A549 (cell line): ENCODE measurements around the gene TC2N. TPM values are rescaled to one million over a fixed set of nuclear protein-coding genes. Genes with fewer than 3 reads are reported as not detected.

Experiments used
- ATAC-seq, 2 experiments: fragments of 200-7000 bp in 1 of 2; fragments of >200 bp in 1 of 2; cut with Nextera tagmentation in 1 of 2; cut with Tn5 transposase in 1 of 2; 3 replicates each; pipeline versions ENCODE4 v1.8.0 to v1.9.1; 2018 to 2020; ENCODE audit warnings: mild to moderate bottlenecking in 1 of 2, moderate library complexity in 1 of 2
- CTCF ChIA-PET: fragments of 300-600 bp; sonication (Branson Sonifier 250); formaldehyde crosslinking; extraction: SDS; loops from one replicate; lab custom pipeline; 2021; ENCODE audit warnings: antibody characterized with exemption, inconsistent platforms; lab: Yijun Ruan, JAX
- POLR2A ChIA-PET: fragments of 350-600 bp; formaldehyde crosslinking; extraction: SDS; loops from one replicate; lab custom pipeline; 2021; ENCODE audit warnings: antibody characterized with exemption, inconsistent platforms; lab: Yijun Ruan, JAX
- DNase-seq, 2 experiments: peaks; one replicate each; pipeline versions ENCODE4 v3.0.0 to v3.0.0-alpha.2; 2011 to 2016; ENCODE audit warnings: low read depth in 1 of 2, low spot score in 1 of 2
- FAIRE-seq: peaks from 2 replicates; lab custom pipeline; 2011; peaks lifted over from hg19 to GRCh38; lab: Jason Lieb, UNC
- H3K27ac ChIP-seq, 2 experiments: fragments of >200 bp; sonication (Bioruptor Twin); formaldehyde crosslinking; 3 replicates each; pipeline ENCODE4 v1.5.1; 2016 to 2017
- H3K4me1 ChIP-seq: fragments of >200 bp; sonication (Bioruptor Twin); formaldehyde crosslinking; 3 replicates; pipeline ENCODE4 v1.6.1; 2016
- H3K4me2 ChIP-seq: fragments of >200 bp; sonication (Bioruptor Twin); formaldehyde crosslinking; 3 replicates; pipeline ENCODE4 v1.6.1; 2016
- H3K4me3 ChIP-seq: fragments of >200 bp; sonication (Bioruptor Twin); formaldehyde crosslinking; 3 replicates; pipeline ENCODE4 v1.5.1; 2016
- H3K9me3 ChIP-seq: fragments of >200 bp; sonication (Bioruptor Twin); formaldehyde crosslinking; 3 replicates; pipeline ENCODE4 v1.6.1; 2016
- BHLHE40 ChIP-seq: IDR thresholded peaks from 2 replicates; pipeline ENCODE4 v1.6.1; 2012; ENCODE audit warnings: low read depth, low read length, inconsistent platforms
- EHF ChIP-seq: fragments of 250-450 bp; sonication (Bioruptor Pico); IDR thresholded peaks from 2 replicates; pipeline ENCODE4 v1.5.0; 2020; ENCODE audit warnings: mild to moderate bottlenecking
- EHMT2 ChIP-seq: fragments of 200-600 bp; sonication (generic); IDR thresholded peaks from 2 replicates; pipeline ENCODE4 v1.6.1; 2016; ENCODE audit warnings: antibody characterized with exemption, low read depth, mild to moderate bottlenecking, moderate library complexity
- FOSB ChIP-seq: fragments of 250-450 bp; sonication (Bioruptor Pico); IDR thresholded peaks from 2 replicates; pipeline ENCODE4 v1.5.0; 2020; ENCODE audit warnings: mild to moderate bottlenecking, moderate library complexity
- FOXS1 ChIP-seq: fragments of 250-450 bp; sonication (Bioruptor Pico); IDR thresholded peaks from 2 replicates; pipeline ENCODE4 v1.5.0; 2020; ENCODE audit warnings: mild to moderate bottlenecking, moderate library complexity
- GATA3 ChIP-seq: IDR thresholded peaks from 2 replicates; pipeline ENCODE4 v1.6.1; 2012; ENCODE audit warnings: borderline replicate concordance
- HDAC2 ChIP-seq: fragments of 200-600 bp; sonication (generic); IDR thresholded peaks from 2 replicates; pipeline ENCODE4 v1.6.1; 2016
- HOXB5 ChIP-seq: fragments of 250-450 bp; sonication (Bioruptor Pico); IDR thresholded peaks from 2 replicates; pipeline ENCODE4 v1.5.0; 2020; ENCODE audit warnings: mild to moderate bottlenecking, moderate library complexity
- JUN ChIP-seq, 2 experiments: fragments of >200 bp; sonication (Bioruptor Twin); formaldehyde crosslinking; IDR thresholded peaks; 2 replicates in 1 of 2; 3 replicates in 1 of 2; pipeline ENCODE4 v1.6.1; 2016 to 2017
- JUNB ChIP-seq: fragments of >200 bp; sonication (Bioruptor Twin); formaldehyde crosslinking; IDR thresholded peaks from 2 replicates; pipeline ENCODE4 v1.6.1; 2016
- MYC ChIP-seq: IDR thresholded peaks from 2 replicates; pipeline ENCODE4 v1.6.1; 2012; ENCODE audit warnings: mild to moderate bottlenecking, inconsistent platforms, low read length, improper control_type of control experiment, borderline replicate concordance
- NFE2L2 ChIP-seq: fragments of 150-350 bp; conservative IDR thresholded peaks from 2 replicates; pipeline ENCODE4 v1.6.1; 2014; ENCODE audit warnings: low read length
- NPAS2 ChIP-seq: fragments of 250-450 bp; sonication (Bioruptor Pico); IDR thresholded peaks from 2 replicates; pipeline ENCODE4 v1.8.0; 2022; ENCODE audit warnings: mild to moderate bottlenecking, moderate library complexity, borderline replicate concordance
- RAD21 ChIP-seq, 2 experiments: fragments of >200 bp in 1 of 2; sonication (Bioruptor Twin) in 1 of 2; formaldehyde crosslinking in 1 of 2; IDR thresholded peaks in 1 of 2; conservative IDR thresholded peaks in 1 of 2; 2 replicates in 1 of 2; 3 replicates in 1 of 2; pipeline ENCODE4 v1.6.1; 2012 to 2018; ENCODE audit warnings: inconsistent platforms in 1 of 2
- RFX5 ChIP-seq: fragments of 450-650 bp; IDR thresholded peaks from 2 replicates; pipeline ENCODE4 v1.7.1; 2014; ENCODE audit warnings: antibody characterized with exemption, mild to moderate bottlenecking, moderate library complexity
- TFCP2L1 ChIP-seq: fragments of 250-450 bp; sonication (Bioruptor Pico); IDR thresholded peaks from 2 replicates; pipeline ENCODE4 v1.5.0; 2021; ENCODE audit warnings: mild to moderate bottlenecking
- ZC3H11A ChIP-seq: fragments of 450-650 bp; IDR thresholded peaks from 2 replicates; pipeline ENCODE4 v1.6.1; 2014; ENCODE audit warnings: antibody characterized with exemption, mild to moderate bottlenecking
- ZFP36 ChIP-seq: fragments of 450-650 bp; IDR thresholded peaks from 2 replicates; pipeline ENCODE4 v1.6.1; 2014; ENCODE audit warnings: borderline replicate concordance; ENCODE audit not compliant: partially characterized antibody
- WGBS: methylation state at CpG from one replicate; pipeline ENCODE4 v1.1.6; 2017; ENCODE audit errors: missing lambda C conversion rate; 5-methylcytosine and 5-hydroxymethylcytosine counted together
- polyA plus RNA-seq, 4 experiments: library from polyadenylated mRNA; depleted of rRNA in 3 of 4; stranded (reverse); fragments of >200 nt; fragmentation: RNase III in 1 of 4; extraction: RNeasy Plus Mini Kit Qiagen cat#74134 plus additional on column Dnase treatment in 1 of 4; gene quantifications; 2 replicates in 3 of 4; 3 replicates in 1 of 4; pipeline ENCODE4 v1.2.3, GENCODE V29; 2011 to 2017
- TF ChIP-seq, protein P1 (sequence below): IDR thresholded peaks from 2 replicates; pipeline ENCODE4 v1.6.1; 2012
- TF ChIP-seq, protein P2 (sequence below): fragments of 250-450 bp; sonication (Bioruptor Pico); IDR thresholded peaks from 2 replicates; pipeline ENCODE4 v1.5.0; 2021; ENCODE audit warnings: mild to moderate bottlenecking, moderate library complexity, borderline replicate concordance
- TF ChIP-seq, protein P3 (sequence below): fragments of 450-650 bp; IDR thresholded peaks from 2 replicates; pipeline ENCODE4 v1.6.1; 2014; ENCODE audit warnings: antibody characterized with exemption
- TF ChIP-seq, protein P4 (sequence below): fragments of 250-450 bp; sonication (Bioruptor Pico); IDR thresholded peaks from 2 replicates; pipeline ENCODE4 v1.5.0; 2020; ENCODE audit warnings: low read depth, mild to moderate bottlenecking, moderate library complexity
- TF ChIP-seq, protein P5 (sequence below): fragments of >200 bp; sonication (Bioruptor Twin); formaldehyde crosslinking; IDR thresholded peaks from 3 replicates; pipeline ENCODE4 v1.6.1; 2016
- TF ChIP-seq, protein P6 (sequence below): IDR thresholded peaks from 2 replicates; pipeline ENCODE4 v1.6.1; 2012
- TF ChIP-seq, protein P7 (sequence below): fragments of >200 bp; sonication (Bioruptor Twin); formaldehyde crosslinking; IDR thresholded peaks from 3 replicates; pipeline ENCODE4 v1.5.1; 2016
- TF ChIP-seq, protein P8 (sequence below): fragments of 200-600 bp; sonication (generic); IDR thresholded peaks from 2 replicates; pipeline ENCODE4 v1.6.1; 2016; ENCODE audit warnings: antibody characterized with exemption, mild to moderate bottlenecking, moderate library complexity

TC2N gene
- polyA plus RNA-seq, 2 of the 4 experiments (the other 2 are of a cell fraction), result 0.43 to 5.5 TPM

DNA sequence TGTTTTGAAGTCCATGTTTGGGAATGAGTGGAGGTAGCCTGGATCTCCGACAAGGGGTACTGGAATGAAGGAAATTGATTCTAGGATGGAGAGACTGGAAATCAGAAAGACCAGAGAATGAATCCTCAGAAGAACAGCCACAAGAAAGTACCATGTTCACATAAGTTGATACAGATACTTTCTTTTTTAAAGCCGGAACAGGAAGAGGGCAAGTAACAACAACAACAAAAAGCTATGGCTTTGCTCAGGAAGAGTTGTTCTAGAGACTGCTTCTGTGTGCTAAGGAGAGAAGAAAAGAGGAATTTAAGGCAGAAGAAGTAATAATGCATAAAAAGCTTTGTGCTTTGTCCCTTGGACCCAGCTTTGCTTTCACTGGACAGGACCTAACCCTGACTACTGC lies 6.2 kb downstream of the TC2N start:
- H3K4me2 ChIP-seq, result no peak overlapping the region
- DNase-seq (no peak), ATAC-seq (no peak), FAIRE-seq (no peak)
- CTCF ChIA-PET, result interaction anchor here (0.7 to 2.4 kb wide), 3 partner anchors 11 to 211 kb away, joined by 3 to 8 read pairs (median 5); no protein-coding TSS in a partner anchor
- no peak overlapping the region for H3K4me3 ChIP-seq
- 78% methylated on average over 2 of the region's 2 CpGs for WGBS
- TF ChIP-seq, protein P1, sequence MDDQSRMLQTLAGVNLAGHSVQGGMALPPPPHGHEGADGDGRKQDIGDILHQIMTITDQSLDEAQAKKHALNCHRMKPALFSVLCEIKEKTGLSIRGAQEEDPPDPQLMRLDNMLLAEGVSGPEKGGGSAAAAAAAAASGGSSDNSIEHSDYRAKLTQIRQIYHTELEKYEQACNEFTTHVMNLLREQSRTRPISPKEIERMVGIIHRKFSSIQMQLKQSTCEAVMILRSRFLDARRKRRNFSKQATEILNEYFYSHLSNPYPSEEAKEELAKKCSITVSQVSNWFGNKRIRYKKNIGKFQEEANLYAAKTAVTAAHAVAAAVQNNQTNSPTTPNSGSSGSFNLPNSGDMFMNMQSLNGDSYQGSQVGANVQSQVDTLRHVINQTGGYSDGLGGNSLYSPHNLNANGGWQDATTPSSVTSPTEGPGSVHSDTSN, result no peak
- TF ChIP-seq, protein P2, sequence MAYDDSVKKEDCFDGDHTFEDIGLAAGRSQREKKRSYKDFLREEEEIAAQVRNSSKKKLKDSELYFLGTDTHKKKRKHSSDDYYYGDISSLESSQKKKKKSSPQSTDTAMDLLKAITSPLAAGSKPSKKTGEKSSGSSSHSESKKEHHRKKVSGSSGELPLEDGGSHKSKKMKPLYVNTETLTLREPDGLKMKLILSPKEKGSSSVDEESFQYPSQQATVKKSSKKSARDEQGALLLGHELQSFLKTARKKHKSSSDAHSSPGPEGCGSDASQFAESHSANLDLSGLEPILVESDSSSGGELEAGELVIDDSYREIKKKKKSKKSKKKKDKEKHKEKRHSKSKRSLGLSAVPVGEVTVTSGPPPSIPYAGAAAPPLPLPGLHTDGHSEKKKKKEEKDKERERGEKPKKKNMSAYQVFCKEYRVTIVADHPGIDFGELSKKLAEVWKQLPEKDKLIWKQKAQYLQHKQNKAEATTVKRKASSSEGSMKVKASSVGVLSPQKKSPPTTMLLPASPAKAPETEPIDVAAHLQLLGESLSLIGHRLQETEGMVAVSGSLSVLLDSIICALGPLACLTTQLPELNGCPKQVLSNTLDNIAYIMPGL (CRISPR knock-in tag), result no peak
- TF ChIP-seq, protein P3, sequence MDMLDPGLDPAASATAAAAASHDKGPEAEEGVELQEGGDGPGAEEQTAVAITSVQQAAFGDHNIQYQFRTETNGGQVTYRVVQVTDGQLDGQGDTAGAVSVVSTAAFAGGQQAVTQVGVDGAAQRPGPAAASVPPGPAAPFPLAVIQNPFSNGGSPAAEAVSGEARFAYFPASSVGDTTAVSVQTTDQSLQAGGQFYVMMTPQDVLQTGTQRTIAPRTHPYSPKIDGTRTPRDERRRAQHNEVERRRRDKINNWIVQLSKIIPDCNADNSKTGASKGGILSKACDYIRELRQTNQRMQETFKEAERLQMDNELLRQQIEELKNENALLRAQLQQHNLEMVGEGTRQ, result no peak
- TF ChIP-seq ZFP36 (no peak), FOSB (CRISPR knock-in tag) (no peak), FOXS1 (CRISPR knock-in tag) (no peak), HDAC2 (no peak), JUNB (no peak), EHF (CRISPR knock-in tag) (no peak), NFE2L2 (no peak), RAD21 (conservative IDR thresholded peaks at IDR 0.05 in 1 of 2, IDR thresholded peaks at IDR 0.05 in 1 of 2) (no peak), BHLHE40 (no peak), GATA3 (no peak), RFX5 (no peak), JUN (IDR thresholded peaks at IDR 0.05) (no peak), MYC (no peak), ZC3H11A (no peak)
- TF ChIP-seq, protein P4, sequence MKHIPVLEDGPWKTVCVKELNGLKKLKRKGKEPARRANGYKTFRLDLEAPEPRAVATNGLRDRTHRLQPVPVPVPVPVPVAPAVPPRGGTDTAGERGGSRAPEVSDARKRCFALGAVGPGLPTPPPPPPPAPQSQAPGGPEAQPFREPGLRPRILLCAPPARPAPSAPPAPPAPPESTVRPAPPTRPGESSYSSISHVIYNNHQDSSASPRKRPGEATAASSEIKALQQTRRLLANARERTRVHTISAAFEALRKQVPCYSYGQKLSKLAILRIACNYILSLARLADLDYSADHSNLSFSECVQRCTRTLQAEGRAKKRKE (CRISPR knock-in tag), result no peak
- TF ChIP-seq, protein P5, sequence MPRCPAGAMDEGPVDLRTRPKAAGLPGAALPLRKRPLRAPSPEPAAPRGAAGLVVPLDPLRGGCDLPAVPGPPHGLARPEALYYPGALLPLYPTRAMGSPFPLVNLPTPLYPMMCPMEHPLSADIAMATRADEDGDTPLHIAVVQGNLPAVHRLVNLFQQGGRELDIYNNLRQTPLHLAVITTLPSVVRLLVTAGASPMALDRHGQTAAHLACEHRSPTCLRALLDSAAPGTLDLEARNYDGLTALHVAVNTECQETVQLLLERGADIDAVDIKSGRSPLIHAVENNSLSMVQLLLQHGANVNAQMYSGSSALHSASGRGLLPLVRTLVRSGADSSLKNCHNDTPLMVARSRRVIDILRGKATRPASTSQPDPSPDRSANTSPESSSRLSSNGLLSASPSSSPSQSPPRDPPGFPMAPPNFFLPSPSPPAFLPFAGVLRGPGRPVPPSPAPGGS, result no peak
- no peak overlapping the region for H3K27ac ChIP-seq
- no peaks in the 10 kb centered on the region for H3K9me3 ChIP-seq
- POLR2A ChIA-PET, result no interaction called here
- H3K4me1 ChIP-seq, result peaks cover 10% of the 10 kb centered on the region; the same call in 2 of the 3 replicates

DNA sequence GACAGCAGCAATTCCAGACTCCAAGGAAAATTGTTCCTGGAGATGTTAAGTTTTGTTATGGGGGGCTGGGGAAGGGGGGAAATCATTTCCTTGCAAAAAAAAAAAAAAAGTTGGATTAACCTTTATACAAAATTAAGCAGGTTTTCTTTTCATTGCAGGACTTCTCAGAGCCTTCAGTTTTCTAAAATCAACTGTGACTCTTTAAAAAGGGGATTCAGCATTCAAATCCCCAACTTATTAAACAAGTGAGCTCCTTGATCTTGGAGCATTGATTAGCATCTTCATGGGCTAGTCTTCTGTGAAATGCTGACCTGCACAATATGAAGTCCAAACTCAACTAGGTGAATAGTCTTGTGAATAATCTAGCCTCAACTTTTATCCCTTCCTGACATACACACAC lies 7.1 kb downstream of the TC2N start:
- POLR2A ChIA-PET, result no interaction called here
- Histone ChIP-seq H3K27ac (no peak overlapping the region), H3K9me3 (no peaks in the 10 kb centered on the region), H3K4me3 (no peak overlapping the region), H3K4me2 (no peak overlapping the region), H3K4me1 (peaks cover 10% of the 10 kb centered on the region; the same call in 2 of the 3 replicates)
- DNase-seq (no peak), FAIRE-seq (no peak), ATAC-seq (no peak)
- CTCF ChIA-PET, result interaction anchor here (0.6 to 2.3 kb wide), 5 partner anchors 9 to 51 kb away, joined by 3 to 5 read pairs (median 4); no protein-coding TSS in a partner anchor
- TF ChIP-seq, protein P6, sequence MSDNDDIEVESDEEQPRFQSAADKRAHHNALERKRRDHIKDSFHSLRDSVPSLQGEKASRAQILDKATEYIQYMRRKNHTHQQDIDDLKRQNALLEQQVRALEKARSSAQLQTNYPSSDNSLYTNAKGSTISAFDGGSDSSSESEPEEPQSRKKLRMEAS, result no peak
- TF ChIP-seq HOXB5 (CRISPR knock-in tag), result no peak
- TF ChIP-seq, protein P7, sequence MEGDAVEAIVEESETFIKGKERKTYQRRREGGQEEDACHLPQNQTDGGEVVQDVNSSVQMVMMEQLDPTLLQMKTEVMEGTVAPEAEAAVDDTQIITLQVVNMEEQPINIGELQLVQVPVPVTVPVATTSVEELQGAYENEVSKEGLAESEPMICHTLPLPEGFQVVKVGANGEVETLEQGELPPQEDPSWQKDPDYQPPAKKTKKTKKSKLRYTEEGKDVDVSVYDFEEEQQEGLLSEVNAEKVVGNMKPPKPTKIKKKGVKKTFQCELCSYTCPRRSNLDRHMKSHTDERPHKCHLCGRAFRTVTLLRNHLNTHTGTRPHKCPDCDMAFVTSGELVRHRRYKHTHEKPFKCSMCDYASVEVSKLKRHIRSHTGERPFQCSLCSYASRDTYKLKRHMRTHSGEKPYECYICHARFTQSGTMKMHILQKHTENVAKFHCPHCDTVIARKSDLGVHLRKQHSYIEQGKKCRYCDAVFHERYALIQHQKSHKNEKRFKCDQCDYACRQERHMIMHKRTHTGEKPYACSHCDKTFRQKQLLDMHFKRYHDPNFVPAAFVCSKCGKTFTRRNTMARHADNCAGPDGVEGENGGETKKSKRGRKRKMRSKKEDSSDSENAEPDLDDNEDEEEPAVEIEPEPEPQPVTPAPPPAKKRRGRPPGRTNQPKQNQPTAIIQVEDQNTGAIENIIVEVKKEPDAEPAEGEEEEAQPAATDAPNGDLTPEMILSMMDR, result no peak
- no peak for TF ChIP-seq TFCP2L1 (CRISPR knock-in tag)
- TF ChIP-seq ZFP36, result no peak
- TF ChIP-seq, protein P8, sequence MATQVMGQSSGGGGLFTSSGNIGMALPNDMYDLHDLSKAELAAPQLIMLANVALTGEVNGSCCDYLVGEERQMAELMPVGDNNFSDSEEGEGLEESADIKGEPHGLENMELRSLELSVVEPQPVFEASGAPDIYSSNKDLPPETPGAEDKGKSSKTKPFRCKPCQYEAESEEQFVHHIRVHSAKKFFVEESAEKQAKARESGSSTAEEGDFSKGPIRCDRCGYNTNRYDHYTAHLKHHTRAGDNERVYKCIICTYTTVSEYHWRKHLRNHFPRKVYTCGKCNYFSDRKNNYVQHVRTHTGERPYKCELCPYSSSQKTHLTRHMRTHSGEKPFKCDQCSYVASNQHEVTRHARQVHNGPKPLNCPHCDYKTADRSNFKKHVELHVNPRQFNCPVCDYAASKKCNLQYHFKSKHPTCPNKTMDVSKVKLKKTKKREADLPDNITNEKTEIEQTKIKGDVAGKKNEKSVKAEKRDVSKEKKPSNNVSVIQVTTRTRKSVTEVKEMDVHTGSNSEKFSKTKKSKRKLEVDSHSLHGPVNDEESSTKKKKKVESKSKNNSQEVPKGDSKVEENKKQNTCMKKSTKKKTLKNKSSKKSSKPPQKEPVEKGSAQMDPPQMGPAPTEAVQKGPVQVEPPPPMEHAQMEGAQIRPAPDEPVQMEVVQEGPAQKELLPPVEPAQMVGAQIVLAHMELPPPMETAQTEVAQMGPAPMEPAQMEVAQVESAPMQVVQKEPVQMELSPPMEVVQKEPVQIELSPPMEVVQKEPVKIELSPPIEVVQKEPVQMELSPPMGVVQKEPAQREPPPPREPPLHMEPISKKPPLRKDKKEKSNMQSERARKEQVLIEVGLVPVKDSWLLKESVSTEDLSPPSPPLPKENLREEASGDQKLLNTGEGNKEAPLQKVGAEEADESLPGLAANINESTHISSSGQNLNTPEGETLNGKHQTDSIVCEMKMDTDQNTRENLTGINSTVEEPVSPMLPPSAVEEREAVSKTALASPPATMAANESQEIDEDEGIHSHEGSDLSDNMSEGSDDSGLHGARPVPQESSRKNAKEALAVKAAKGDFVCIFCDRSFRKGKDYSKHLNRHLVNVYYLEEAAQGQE, result no peak
- TF ChIP-seq EHMT2, result no peak
- no peak for TF ChIP-seq NPAS2 (CRISPR knock-in tag)
